HCT116 (cell line): ENCODE results near the gene PRELP. TPM values are rescaled to one million over a fixed set of nuclear protein-coding genes. Genes with fewer than 3 reads are reported as not detected.

Experiments
- ATAC-seq: fragments of 200-7000 bp; cut with Tn5 transposase; 2 replicates; pipeline ENCODE4 v1.9.1; 2020; ENCODE audit warnings: mild to moderate bottlenecking, moderate library complexity
- BruUV-seq: library from RNA; stranded (reverse); fragments of 400-500 nt; replicated peaks from 2 replicates; lab custom pipeline; 2021; lab: Mats Ljungman, UMichigan
- CTCF ChIA-PET: fragments of 300-600 bp; sonication (Branson Sonifier 250); formaldehyde crosslinking; loops from one replicate; lab custom pipeline; 2021; ENCODE audit warnings: antibody characterized with exemption; lab: Charles Lee
- POLR2A ChIA-PET: fragments of 300-600, 350-600 bp; sonication (Branson Sonifier 250); formaldehyde crosslinking; loops from one replicate; lab custom pipeline; 2021; ENCODE audit warnings: antibody characterized with exemption; lab: Charles Lee
- RAD21 ChIA-PET, 2 experiments: fragments of 300-600 bp; sonication (Branson Sonifier 250); formaldehyde crosslinking; loops; one replicate each; lab custom pipeline; 2023; ENCODE audit warnings: low total read pairs in 2 of 2; ENCODE audit not compliant: uncharacterized antibody in 2 of 2, unreplicated experiment in 2 of 2, low non-redundant PET in 1 of 2; lab: Charles Lee
- DNase-seq: peaks from one replicate; pipeline ENCODE4 v3.0.0-alpha.2; 2010; ENCODE audit warnings: low read depth, low spot score
- H2AFZ ChIP-seq: fragments of 200-600 bp; shearing (Covaris generic), sonication (generic); 2 replicates; pipeline ENCODE4 v1.6.1; 2017; ENCODE audit warnings: low read depth, mixed run types, mixed read lengths, antibody characterized with exemption, low read length; ENCODE audit not compliant: poor library complexity, severe bottlenecking
- H3K27ac ChIP-seq: 2 replicates; pipeline ENCODE4 v1.5.1; 2012; ENCODE audit warnings: low read depth, low read length
- H3K27me3 ChIP-seq: fragments of 200-600 bp; sonication (generic); 2 replicates; pipeline ENCODE4 v1.6.1; 2016; ENCODE audit warnings: mixed run types, low read length, mixed read lengths; ENCODE audit not compliant: insufficient read depth
- H3K36me3 ChIP-seq, 2 experiments: fragments of 200-500 bp in 1 of 2; fragments of 200-600 bp in 1 of 2; sonication (Bioruptor generic) in 1 of 2; sonication (generic) in 1 of 2; 2 replicates each; pipeline versions ENCODE4 v1.5.1 to v1.6.1; 2014 to 2016; ENCODE audit warnings: low read length in 2 of 2, inconsistent platforms in 1 of 2, mixed read lengths in 1 of 2, mixed run types in 1 of 2; ENCODE audit not compliant: insufficient read depth in 2 of 2, control insufficient read depth in 1 of 2
- H3K4me1 ChIP-seq, 2 experiments: fragments of 200-600 bp in 1 of 2; sonication (generic) in 1 of 2; 2 replicates each; pipeline versions ENCODE4 v1.5.1 to v1.6.1; 2012 to 2017; ENCODE audit warnings: low read length in 2 of 2, inconsistent platforms in 1 of 2, mild to moderate bottlenecking in 1 of 2, mixed read lengths in 1 of 2, mixed run types in 1 of 2, moderate library complexity in 1 of 2; ENCODE audit not compliant: insufficient read depth in 2 of 2, control insufficient read depth in 1 of 2
- H3K4me2 ChIP-seq: fragments of 200-600 bp; sonication (generic); 2 replicates; pipeline ENCODE4 v1.6.1; 2017; ENCODE audit warnings: mixed run types, low read length, mixed read lengths
- H3K4me3 ChIP-seq, 2 experiments: fragments of 200-600 bp in 1 of 2; sonication (generic) in 1 of 2; replicated peaks in 1 of 2; 2 replicates each; pipeline ENCODE4 v1.5.1; 2011 to 2016; ENCODE audit warnings: low read length in 2 of 2, control low read depth in 1 of 2, low read depth in 1 of 2, mild to moderate bottlenecking in 1 of 2, mixed read lengths in 1 of 2, mixed run types in 1 of 2
- H3K79me2 ChIP-seq: fragments of 200-600 bp; sonication (generic); 2 replicates; pipeline ENCODE4 v1.6.1; 2017; ENCODE audit warnings: mild to moderate bottlenecking, mixed run types, low read length, moderate library complexity, mixed read lengths; ENCODE audit not compliant: insufficient read depth
- H3K9ac ChIP-seq: fragments of 200-600 bp; sonication (generic); 2 replicates; pipeline ENCODE4 v1.6.1; 2016; ENCODE audit warnings: low read length, mixed read lengths
- H3K9me2 ChIP-seq: fragments of 200-600 bp; sonication (generic), shearing (Covaris generic); 2 replicates; pipeline ENCODE4 v1.6.1; 2017; ENCODE audit warnings: mixed run types, mild to moderate bottlenecking, moderate library complexity; ENCODE audit not compliant: insufficient read depth
- H3K9me3 ChIP-seq, 2 experiments: fragments of 200-500 bp in 1 of 2; fragments of 200-600 bp in 1 of 2; sonication (Bioruptor generic) in 1 of 2; sonication (generic) in 1 of 2; 2 replicates each; pipeline ENCODE4 v1.6.1; 2014 to 2017; ENCODE audit warnings: low read length in 2 of 2, mixed read lengths in 2 of 2, inconsistent platforms in 1 of 2, low read depth in 1 of 2, mild to moderate bottlenecking in 1 of 2, mixed run types in 1 of 2, moderate library complexity in 1 of 2; ENCODE audit not compliant: control insufficient read depth in 1 of 2, insufficient read depth in 1 of 2
- H4K20me1 ChIP-seq: fragments of 200-600 bp; sonication (generic), shearing (Covaris generic); 2 replicates; pipeline ENCODE4 v1.6.1; 2017; ENCODE audit warnings: mixed run types, mild to moderate bottlenecking, moderate library complexity; ENCODE audit not compliant: insufficient read depth
- CEBPB ChIP-seq: IDR thresholded peaks from 2 replicates; pipeline ENCODE4 v1.6.1; 2012; ENCODE audit warnings: low read depth
- CTCF ChIP-seq, 3 experiments: fragments of 200-600 bp in 1 of 3; sonication (generic) in 1 of 3; IDR thresholded peaks in 2 of 3; conservative IDR thresholded peaks in 1 of 3; 2 replicates each; pipeline ENCODE4 v1.5.1; 2012 to 2017; ENCODE audit warnings: low read depth in 2 of 3, low read length in 2 of 3, antibody characterized with exemption in 1 of 3, borderline replicate concordance in 1 of 3, control low read depth in 1 of 3, mild to moderate bottlenecking in 1 of 3, mixed read lengths in 1 of 3, mixed run types in 1 of 3, moderate library complexity in 1 of 3; ENCODE audit not compliant: insufficient read depth in 1 of 3
- EGR1 ChIP-seq: IDR thresholded peaks from 2 replicates; pipeline ENCODE4 v1.6.1; 2012; ENCODE audit warnings: low read depth
- EZH2phosphoT487 ChIP-seq: fragments of 200-600 bp; IDR thresholded peaks from 2 replicates; pipeline ENCODE4 v1.6.1; 2018; ENCODE audit warnings: antibody characterized with exemption, borderline replicate concordance
- JUND ChIP-seq: IDR thresholded peaks from 2 replicates; pipeline ENCODE4 v1.6.1; 2012
- SIN3A ChIP-seq: IDR thresholded peaks from 2 replicates; pipeline ENCODE4 v1.6.1; 2012; ENCODE audit warnings: low read depth
- SP1 ChIP-seq: IDR thresholded peaks from 2 replicates; pipeline ENCODE4 v1.6.1; 2012; ENCODE audit warnings: low read depth
- TCF7L2 ChIP-seq: IDR thresholded peaks from 2 replicates; pipeline ENCODE4 v1.7.0; 2011; ENCODE audit warnings: borderline replicate concordance, inconsistent platforms; ENCODE audit not compliant: insufficient read depth, insufficient read length; ENCODE audit errors: extremely low read depth
- ZBTB33 ChIP-seq: IDR thresholded peaks from 2 replicates; pipeline ENCODE4 v1.6.1; 2011; ENCODE audit warnings: mild to moderate bottlenecking, low read length, moderate library complexity; ENCODE audit not compliant: insufficient replicate concordance; ENCODE audit errors: extremely low read depth
- intact Hi-C: fragments of 100-400 bp; cut with micrococcal nuclease; formaldehyde crosslinking; loops from 2 replicates; pipeline ENCODE4 v1.10.0; 2022
- total RNA-seq: library from RNA; stranded (reverse); gene quantifications from one replicate; pipeline ENCODE4 v1.2.1, GENCODE V29; 2021; ENCODE audit not compliant: unreplicated experiment
- TF ChIP-seq, protein P1 (sequence below): IDR thresholded peaks from 2 replicates; pipeline ENCODE4 v1.6.1; 2012; ENCODE audit warnings: low read depth

PRELP gene
- total RNA-seq, 1 experiment from 2014 or later: 0.10 TPM

DNA sequence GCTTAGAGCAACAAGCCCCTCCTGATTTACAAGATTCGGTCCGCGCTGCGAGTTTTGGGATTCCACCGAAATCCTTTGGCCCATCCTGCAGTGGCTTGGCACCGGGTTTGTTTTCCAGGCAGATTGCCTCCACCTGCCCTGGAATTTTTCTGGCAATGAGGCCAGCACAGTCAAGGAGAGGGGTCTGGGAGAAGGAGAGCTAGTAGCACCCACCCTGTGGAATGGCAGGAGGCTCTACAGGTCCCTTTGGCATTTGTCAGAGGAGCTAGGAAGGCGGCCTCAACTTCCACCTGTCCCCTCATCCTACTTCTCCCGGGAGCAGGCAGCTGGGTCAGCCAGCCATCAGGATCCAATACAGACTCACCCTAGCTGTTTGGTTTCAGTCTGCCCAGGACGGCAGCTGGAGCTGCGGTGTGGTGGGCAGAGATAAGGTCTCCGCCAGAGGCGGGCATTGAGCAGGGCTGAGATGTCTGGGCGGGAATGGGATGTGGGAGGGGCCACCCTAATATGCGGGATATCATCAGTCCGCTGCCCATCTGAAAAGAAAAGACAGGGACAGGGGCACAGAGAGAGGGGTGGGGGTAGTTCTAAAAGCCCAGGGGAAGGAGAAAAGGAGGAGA lies 37.8 kb upstream of the PRELP start:
- Histone ChIP-seq H2AFZ (no peak overlapping the region), H3K4me1 (no peaks in the 10 kb centered on the region), H3K4me2 (no peak overlapping the region), H4K20me1 (no peaks in the 10 kb centered on the region), H3K9ac (no peak overlapping the region), H3K9me3 (no peaks in the 10 kb centered on the region), H3K4me3 (no peak overlapping the region), H3K27ac (no peak overlapping the region), H3K27me3 (peaks cover 23% of the 10 kb centered on the region), H3K79me2 (no peaks in the 10 kb centered on the region), H3K36me3 (no peaks in the 10 kb centered on the region), H3K9me2 (no peaks in the 10 kb centered on the region)
- RAD21 ChIA-PET: no interaction called here
- no peak for DNase-seq
- ATAC-seq: no peak
- POLR2A ChIA-PET: no interaction called here
- CTCF ChIA-PET: no interaction called here
- no TSS peak for BruUV-seq
- TF ChIP-seq TCF7L2 (no peak), JUND (no peak), ZBTB33 (no peak), EGR1 (no peak), EZH2phosphoT487 (no peak), CEBPB (no peak), CTCF (IDR thresholded peaks at IDR 0.05 in 2 of 3, conservative IDR thresholded peaks at IDR 0.05 in 1 of 3; ENCODE audit: borderline replicate concordance in 1 of 3, insufficient read depth in 1 of 3, low read depth in 2 of 3, low read length in 2 of 3) (no peak), SIN3A (no peak), SP1 (no peak)
- TF ChIP-seq, protein P1, sequence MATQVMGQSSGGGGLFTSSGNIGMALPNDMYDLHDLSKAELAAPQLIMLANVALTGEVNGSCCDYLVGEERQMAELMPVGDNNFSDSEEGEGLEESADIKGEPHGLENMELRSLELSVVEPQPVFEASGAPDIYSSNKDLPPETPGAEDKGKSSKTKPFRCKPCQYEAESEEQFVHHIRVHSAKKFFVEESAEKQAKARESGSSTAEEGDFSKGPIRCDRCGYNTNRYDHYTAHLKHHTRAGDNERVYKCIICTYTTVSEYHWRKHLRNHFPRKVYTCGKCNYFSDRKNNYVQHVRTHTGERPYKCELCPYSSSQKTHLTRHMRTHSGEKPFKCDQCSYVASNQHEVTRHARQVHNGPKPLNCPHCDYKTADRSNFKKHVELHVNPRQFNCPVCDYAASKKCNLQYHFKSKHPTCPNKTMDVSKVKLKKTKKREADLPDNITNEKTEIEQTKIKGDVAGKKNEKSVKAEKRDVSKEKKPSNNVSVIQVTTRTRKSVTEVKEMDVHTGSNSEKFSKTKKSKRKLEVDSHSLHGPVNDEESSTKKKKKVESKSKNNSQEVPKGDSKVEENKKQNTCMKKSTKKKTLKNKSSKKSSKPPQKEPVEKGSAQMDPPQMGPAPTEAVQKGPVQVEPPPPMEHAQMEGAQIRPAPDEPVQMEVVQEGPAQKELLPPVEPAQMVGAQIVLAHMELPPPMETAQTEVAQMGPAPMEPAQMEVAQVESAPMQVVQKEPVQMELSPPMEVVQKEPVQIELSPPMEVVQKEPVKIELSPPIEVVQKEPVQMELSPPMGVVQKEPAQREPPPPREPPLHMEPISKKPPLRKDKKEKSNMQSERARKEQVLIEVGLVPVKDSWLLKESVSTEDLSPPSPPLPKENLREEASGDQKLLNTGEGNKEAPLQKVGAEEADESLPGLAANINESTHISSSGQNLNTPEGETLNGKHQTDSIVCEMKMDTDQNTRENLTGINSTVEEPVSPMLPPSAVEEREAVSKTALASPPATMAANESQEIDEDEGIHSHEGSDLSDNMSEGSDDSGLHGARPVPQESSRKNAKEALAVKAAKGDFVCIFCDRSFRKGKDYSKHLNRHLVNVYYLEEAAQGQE: no peak
- intact Hi-C loops: no loop called here
